ENCODE results near the gene KLK4. TPM values are rescaled to one million over a fixed set of nuclear protein-coding genes. Genes with fewer than 3 reads are reported as not detected.

KLK4 gene
- total RNA-seq, 1 experiment from 2014 or later: 0.48 TPM

DNA sequence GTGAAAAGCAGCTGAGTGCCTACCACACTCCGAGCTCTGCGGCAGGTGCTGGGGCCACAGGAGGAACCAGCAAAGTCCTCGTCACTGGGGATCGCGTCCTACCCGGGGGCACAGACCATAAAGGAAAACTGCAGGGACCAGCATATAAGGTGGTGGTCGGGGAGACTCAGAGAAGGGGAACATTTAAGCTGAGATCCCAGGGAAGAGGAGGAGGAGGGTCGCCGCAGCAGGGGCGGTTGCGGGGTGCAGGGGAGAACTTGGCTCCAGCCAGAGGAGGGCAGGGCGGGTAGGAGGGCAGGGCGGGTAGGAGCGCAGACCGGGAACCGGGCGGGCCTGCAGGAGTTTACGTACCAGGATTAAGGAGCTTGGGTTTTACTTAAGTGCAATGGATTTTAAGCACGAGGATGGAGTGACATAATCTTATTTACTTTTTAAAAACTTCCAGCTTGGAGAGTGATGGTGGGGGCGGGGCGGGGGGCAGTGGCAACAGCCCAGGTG, 956 bp upstream of the KLK4 start:
- Histone ChIP-seq H3T11ph (ENCODE audit: low read length) (no peak overlapping the region), H3K23me2 (ENCODE audit: insufficient read length, low read depth, low read length, poor library complexity, severe bottlenecking) (peaks cover 7% of the 10 kb centered on the region), H2BK5ac (ENCODE audit: insufficient read length, low read length) (no peak overlapping the region), H4K5ac (ENCODE audit: insufficient read length, low read depth, low read length) (no peak overlapping the region), H2BK15ac (ENCODE audit: low read depth, low read length) (no peak overlapping the region), H3K56ac (ENCODE audit: insufficient read length, low read depth, low read length) (no peak overlapping the region), H2BK120ac (ENCODE audit: low read depth, low read length, poor library complexity, severe bottlenecking) (no peak overlapping the region), H3K79me2 (ENCODE audit: insufficient read depth, low read length) (no peaks in the 10 kb centered on the region), H4K91ac (ENCODE audit: insufficient read length, low read depth, low read length) (no peak overlapping the region), H3K23ac (ENCODE audit: insufficient read length, low read depth, low read length) (no peak overlapping the region), H4K8ac (replicated peaks; ENCODE audit: insufficient read length, low read depth, low read length) (no peak overlapping the region), H2BK20ac (ENCODE audit: low read depth, low read length, poor library complexity, severe bottlenecking) (no peak overlapping the region), H3K9me3 (ENCODE audit: control insufficient read depth, low read depth, low read length) (no peaks in the 10 kb centered on the region), H3K79me1 (ENCODE audit: insufficient read depth, low read depth, low read length, poor library complexity, severe bottlenecking) (no peaks in the 10 kb centered on the region), H3K14ac (ENCODE audit: insufficient read depth, low read length) (no peak overlapping the region), H3K27ac (ENCODE audit: insufficient read length, low read depth, low read length) (no peak overlapping the region), H3K4ac (ENCODE audit: low read depth, low read length) (no peak overlapping the region), H2AK5ac (ENCODE audit: insufficient read length, low read length) (no peak overlapping the region), H2AFZ (ENCODE audit: low read length) (no peak overlapping the region), H3K4me2 (ENCODE audit: insufficient read depth, insufficient read length, low read length) (peak overlapping the region; percentile 74), H2BK12ac (ENCODE audit: insufficient read length, low read depth, low read length) (no peak overlapping the region), H3K4me1 (ENCODE audit: insufficient read depth, low read length) (no peaks in the 10 kb centered on the region), H4K20me1 (ENCODE audit: control insufficient read depth, insufficient read depth, insufficient read length) (no peaks in the 10 kb centered on the region), H3K18ac (ENCODE audit: insufficient read length, low read depth, low read length) (no peak overlapping the region), H3K9ac (ENCODE audit: extremely low read depth, insufficient read length, low read length) (no peak overlapping the region), H3K27me3 (ENCODE audit: insufficient read depth, low read length) (peaks cover 30% of the 10 kb centered on the region; the same call in 1 of the 2 replicates)
- no CpG with 5 or more reads among the region's 21 CpGs for WGBS (ENCODE audit: extremely low coverage, insufficient read length, low lambda C conversion rate)
- no peak for DNase-seq
- TF ChIP-seq, protein P1, sequence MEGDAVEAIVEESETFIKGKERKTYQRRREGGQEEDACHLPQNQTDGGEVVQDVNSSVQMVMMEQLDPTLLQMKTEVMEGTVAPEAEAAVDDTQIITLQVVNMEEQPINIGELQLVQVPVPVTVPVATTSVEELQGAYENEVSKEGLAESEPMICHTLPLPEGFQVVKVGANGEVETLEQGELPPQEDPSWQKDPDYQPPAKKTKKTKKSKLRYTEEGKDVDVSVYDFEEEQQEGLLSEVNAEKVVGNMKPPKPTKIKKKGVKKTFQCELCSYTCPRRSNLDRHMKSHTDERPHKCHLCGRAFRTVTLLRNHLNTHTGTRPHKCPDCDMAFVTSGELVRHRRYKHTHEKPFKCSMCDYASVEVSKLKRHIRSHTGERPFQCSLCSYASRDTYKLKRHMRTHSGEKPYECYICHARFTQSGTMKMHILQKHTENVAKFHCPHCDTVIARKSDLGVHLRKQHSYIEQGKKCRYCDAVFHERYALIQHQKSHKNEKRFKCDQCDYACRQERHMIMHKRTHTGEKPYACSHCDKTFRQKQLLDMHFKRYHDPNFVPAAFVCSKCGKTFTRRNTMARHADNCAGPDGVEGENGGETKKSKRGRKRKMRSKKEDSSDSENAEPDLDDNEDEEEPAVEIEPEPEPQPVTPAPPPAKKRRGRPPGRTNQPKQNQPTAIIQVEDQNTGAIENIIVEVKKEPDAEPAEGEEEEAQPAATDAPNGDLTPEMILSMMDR (conservative IDR thresholded peaks at IDR 0.05): no peak
- Mint-ChIP-seq H3K27ac (no peak overlapping the region), H3K36me3 (ENCODE audit: insufficient read depth in 1 of 3, low read depth in 3 of 3) (no peaks in the 10 kb centered on the region), H3K27me3 (ENCODE audit: low read depth) (peaks cover 46% of the 10 kb centered on the region), H3K4me3 (peak overlapping the region in 1 of 2 experiments; percentile 39; a peak in 3 of 5 replicates), H3K9me3 (no peaks in the 10 kb centered on the region; a peak in 1 of 5 replicates), H3K4me1 (peaks cover 17 to 18% of the 10 kb centered on the region in 2 experiments)

Data from H9 (cell line).